ENCODE data around the gene CSH1.

CSH1 gene

DNA sequence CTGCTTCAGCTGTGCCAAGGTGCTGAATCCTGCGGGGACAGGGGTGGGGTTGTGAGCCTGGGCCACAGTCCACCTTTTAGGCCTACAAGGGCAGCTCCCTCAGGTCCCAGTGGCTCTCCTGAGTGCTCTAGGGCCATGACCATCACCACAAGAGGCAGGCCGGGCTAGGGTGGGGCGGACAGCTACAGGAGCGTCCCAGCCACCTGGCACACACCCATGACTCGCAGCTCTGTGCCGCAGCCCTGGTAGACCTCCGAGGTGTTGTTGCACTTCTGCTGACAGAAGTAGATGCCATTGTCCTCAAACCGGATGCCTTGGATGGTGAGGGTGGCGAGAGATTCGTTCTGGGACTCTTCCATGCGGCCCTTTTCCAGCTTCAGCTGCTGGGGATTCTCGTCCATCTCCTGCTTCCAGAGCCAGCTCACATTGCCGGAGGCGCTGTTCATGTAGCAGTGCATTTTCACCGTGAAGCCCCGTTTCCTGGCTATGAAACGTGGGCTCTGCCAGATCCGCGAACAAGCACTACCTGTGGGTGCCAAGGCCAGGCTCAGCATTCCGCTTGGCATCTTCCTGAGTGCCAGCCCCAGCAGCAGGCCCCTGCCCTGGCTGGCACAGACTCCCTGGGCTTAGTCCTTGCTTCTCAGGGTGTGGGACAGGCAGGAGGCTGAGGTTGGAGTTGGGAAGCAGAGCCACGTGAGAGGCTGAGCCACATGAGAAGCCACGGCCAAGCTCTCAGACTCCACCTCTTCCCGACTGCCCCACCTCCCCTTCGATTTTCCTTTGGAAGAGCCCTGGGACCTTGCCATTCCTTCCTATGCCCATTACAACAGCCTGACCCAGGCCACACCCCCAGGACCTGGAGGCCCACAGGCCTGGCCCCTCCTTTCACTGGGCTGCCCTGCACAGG is 33.7 kb upstream of the CSH1 start:
- H3K4me1 ChIP-seq (ENCODE audit: control insufficient read depth, insufficient read depth, low read length) = no peaks in the 10 kb centered on the region
- no peaks in the 10 kb centered on the region for H3K9me3 ChIP-seq (ENCODE audit: control insufficient read depth, insufficient read depth, low read depth, low read length)
- ChIA-PET POLR2A (no interaction called here), CTCF (interaction anchor here (0.5 to 3.0 kb wide), 5 partner anchors 11 to 203 kb away, joined by 3 to 17 read pairs (median 4); partner anchors contain the start of gene GH1)
- H3K36me3 ChIP-seq (ENCODE audit: control insufficient read depth in 2 of 2, insufficient read depth in 1 of 2, low read length in 2 of 2) = no peaks in the 10 kb centered on the region
- no peak for TF ChIP-seq ZEB2 (tag by site-specific recombination; IDR thresholded peaks at IDR 0.05)
- TF ChIP-seq YY1 (tag by site-specific recombination; IDR thresholded peaks at IDR 0.05) = no peak
- peak; percentile 63 for TF ChIP-seq ZNF341 (tag by site-specific recombination; IDR thresholded peaks at IDR 0.05; ENCODE audit: low read depth)
- TF ChIP-seq, protein P1, sequence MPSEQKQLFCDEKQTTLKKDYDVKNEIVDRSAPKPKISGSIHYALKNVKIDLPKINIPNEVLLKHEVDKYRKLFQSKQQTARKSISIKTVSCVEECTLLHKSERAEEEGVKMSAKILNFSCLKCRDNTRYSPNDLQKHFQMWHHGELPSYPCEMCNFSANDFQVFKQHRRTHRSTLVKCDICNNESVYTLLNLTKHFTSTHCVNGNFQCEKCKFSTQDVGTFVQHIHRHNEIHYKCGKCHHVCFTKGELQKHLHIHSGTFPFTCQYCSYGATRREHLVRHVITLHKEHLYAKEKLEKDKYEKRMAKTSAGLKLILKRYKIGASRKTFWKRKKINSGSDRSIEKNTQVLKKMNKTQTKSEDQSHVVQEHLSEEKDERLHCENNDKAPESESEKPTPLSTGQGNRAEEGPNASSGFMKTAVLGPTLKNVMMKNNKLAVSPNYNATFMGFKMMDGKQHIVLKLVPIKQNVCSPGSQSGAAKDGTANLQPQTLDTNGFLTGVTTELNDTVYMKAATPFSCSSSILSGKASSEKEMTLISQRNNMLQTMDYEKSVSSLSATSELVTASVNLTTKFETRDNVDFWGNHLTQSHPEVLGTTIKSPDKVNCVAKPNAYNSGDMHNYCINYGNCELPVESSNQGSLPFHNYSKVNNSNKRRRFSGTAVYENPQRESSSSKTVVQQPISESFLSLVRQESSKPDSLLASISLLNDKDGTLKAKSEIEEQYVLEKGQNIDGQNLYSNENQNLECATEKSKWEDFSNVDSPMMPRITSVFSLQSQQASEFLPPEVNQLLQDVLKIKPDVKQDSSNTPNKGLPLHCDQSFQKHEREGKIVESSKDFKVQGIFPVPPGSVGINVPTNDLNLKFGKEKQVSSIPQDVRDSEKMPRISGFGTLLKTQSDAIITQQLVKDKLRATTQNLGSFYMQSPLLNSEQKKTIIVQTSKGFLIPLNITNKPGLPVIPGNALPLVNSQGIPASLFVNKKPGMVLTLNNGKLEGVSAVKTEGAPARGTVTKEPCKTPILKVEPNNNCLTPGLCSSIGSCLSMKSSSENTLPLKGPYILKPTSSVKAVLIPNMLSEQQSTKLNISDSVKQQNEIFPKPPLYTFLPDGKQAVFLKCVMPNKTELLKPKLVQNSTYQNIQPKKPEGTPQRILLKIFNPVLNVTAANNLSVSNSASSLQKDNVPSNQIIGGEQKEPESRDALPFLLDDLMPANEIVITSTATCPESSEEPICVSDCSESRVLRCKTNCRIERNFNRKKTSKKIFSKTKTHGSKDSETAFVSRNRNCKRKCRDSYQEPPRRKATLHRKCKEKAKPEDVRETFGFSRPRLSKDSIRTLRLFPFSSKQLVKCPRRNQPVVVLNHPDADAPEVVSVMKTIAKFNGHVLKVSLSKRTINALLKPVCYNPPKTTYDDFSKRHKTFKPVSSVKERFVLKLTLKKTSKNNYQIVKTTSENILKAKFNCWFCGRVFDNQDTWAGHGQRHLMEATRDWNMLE (tag by site-specific recombination; conservative IDR thresholded peaks at IDR 0.05; ENCODE audit: low read depth) = no peak
- no peak for TF ChIP-seq ZNF624 (tag by site-specific recombination; IDR thresholded peaks at IDR 0.05)
- no peak overlapping the region for H3K4me3 ChIP-seq (ENCODE audit: low read depth, low read length)
- H3K27ac ChIP-seq (ENCODE audit: extremely low read depth, low read depth, low read length) = no peak overlapping the region

DNA sequence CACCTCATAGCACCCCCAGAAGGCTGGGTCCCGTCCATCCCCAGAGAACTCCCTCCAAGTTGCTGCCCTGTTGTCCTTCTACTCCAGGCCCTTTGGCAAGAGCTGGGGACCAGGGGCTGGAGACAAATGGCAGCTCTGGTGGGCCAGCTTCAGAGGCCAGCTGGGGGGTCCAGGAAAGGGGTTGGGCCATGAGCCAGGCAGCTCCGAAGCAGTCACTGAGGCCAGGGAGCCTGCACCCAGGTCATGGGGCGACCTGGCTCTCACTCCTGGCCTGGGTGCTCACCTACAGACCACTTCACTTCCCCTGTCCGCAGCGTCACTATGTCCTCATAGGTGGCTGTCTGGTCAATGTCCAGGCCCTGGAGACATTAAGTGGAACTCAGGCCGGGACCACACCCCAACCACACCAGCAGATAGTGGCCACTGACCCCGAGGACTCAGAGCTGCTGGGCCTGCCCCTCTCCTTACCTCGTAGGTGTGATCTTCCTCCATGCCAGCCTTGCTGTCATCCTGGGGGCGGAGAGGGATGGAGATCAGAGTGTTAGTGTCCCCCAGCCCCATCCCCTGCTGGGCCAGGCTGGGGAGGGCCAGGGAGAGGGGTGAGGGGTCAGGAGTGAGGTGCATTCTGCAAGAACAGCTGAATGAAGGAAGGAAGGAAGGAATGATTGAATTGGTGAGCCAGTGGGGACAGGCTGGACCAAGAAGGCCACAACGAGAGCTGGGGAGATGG is 32.8 kb upstream of the CSH1 start:
- Histone ChIP-seq H3K4me3 (ENCODE audit: low read depth, low read length) (no peak overlapping the region), H3K27ac (ENCODE audit: extremely low read depth, low read depth, low read length) (no peak overlapping the region), H3K9me3 (ENCODE audit: control insufficient read depth, insufficient read depth, low read depth, low read length) (no peaks in the 10 kb centered on the region), H3K4me1 (ENCODE audit: control insufficient read depth, insufficient read depth, low read length) (no peaks in the 10 kb centered on the region), H3K36me3 (ENCODE audit: control insufficient read depth in 2 of 2, insufficient read depth in 1 of 2, low read length in 2 of 2) (no peaks in the 10 kb centered on the region)
- TF ChIP-seq ZNF585B (tag by site-specific recombination; IDR thresholded peaks at IDR 0.05) = no peak
- TF ChIP-seq ZXDB (tag by site-specific recombination; IDR thresholded peaks at IDR 0.05) = no peak
- TF ChIP-seq ZNF558 (tag by site-specific recombination; IDR thresholded peaks at IDR 0.05) = no peak
- no peak for TF ChIP-seq ZEB2 (tag by site-specific recombination; IDR thresholded peaks at IDR 0.05)
- TF ChIP-seq ZNF707 (tag by site-specific recombination; IDR thresholded peaks at IDR 0.05) = no peak
- no peak for TF ChIP-seq ZNF341 (tag by site-specific recombination; IDR thresholded peaks at IDR 0.05; ENCODE audit: low read depth)
- TF ChIP-seq ZBTB48 (tag by site-specific recombination; IDR thresholded peaks at IDR 0.05) = no peak
- TF ChIP-seq ZNF529 (tag by site-specific recombination; IDR thresholded peaks at IDR 0.05; ENCODE audit: insufficient replicate concordance) = no peak
- TF ChIP-seq ZNF391 (tag by site-specific recombination; IDR thresholded peaks at IDR 0.05; ENCODE audit: borderline replicate concordance, low read depth) = no peak
- POLR2A ChIA-PET = no interaction called here
- CTCF ChIA-PET = interaction anchor here (1.2 to 3.0 kb wide), 4 partner anchors 9 to 96 kb away, joined by 3 to 17 read pairs (median 8); partner anchors contain the start of gene GH1

DNA sequence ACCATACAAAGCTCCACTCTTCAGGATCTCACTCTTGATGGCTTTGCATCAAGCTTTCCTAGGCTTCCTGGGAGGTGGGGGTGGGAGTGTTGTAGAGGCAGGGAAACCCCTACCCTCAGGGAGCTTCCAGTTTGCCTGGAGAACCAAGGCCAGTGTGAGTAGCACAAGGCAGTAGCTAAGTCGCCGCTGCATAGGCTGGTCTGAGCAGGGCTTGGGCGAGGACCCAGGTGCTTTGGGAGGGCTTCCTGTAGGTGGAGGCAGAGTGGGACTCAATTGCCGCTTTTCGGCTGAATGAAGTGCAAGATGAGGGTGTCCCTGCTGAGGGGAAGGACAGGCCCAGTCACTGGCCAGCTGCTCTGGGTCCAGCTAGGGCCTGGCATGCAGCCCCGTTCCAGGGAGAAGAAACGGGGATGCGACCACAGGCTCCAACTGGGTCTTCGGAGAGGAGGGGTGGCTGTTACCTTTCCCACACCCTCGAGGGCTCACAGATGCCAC is 31.8 kb upstream of the CSH1 start:
- no peak overlapping the region for H3K4me3 ChIP-seq (ENCODE audit: low read depth, low read length)
- no peaks in the 10 kb centered on the region for H3K4me1 ChIP-seq (ENCODE audit: control insufficient read depth, insufficient read depth, low read length)
- TF ChIP-seq ZNF561 (tag by site-specific recombination; IDR thresholded peaks at IDR 0.05; ENCODE audit: borderline replicate concordance) = no peak
- no peak for TF ChIP-seq ZSCAN23 (tag by site-specific recombination; IDR thresholded peaks at IDR 0.05)
- TF ChIP-seq ZNF785 (tag by site-specific recombination; IDR thresholded peaks at IDR 0.05) = no peak
- TF ChIP-seq ZNF76 (tag by site-specific recombination; IDR thresholded peaks at IDR 0.05; ENCODE audit: borderline replicate concordance, low read depth) = no peak
- no peak for TF ChIP-seq KLF7 (tag by site-specific recombination; IDR thresholded peaks at IDR 0.05; ENCODE audit: borderline replicate concordance)
- no peak for TF ChIP-seq SCRT1 (tag by site-specific recombination; IDR thresholded peaks at IDR 0.05; ENCODE audit: borderline replicate concordance)
- TF ChIP-seq SALL2 (tag by site-specific recombination; IDR thresholded peaks at IDR 0.05; ENCODE audit: borderline replicate concordance) = no peak
- TF ChIP-seq, protein P2, sequence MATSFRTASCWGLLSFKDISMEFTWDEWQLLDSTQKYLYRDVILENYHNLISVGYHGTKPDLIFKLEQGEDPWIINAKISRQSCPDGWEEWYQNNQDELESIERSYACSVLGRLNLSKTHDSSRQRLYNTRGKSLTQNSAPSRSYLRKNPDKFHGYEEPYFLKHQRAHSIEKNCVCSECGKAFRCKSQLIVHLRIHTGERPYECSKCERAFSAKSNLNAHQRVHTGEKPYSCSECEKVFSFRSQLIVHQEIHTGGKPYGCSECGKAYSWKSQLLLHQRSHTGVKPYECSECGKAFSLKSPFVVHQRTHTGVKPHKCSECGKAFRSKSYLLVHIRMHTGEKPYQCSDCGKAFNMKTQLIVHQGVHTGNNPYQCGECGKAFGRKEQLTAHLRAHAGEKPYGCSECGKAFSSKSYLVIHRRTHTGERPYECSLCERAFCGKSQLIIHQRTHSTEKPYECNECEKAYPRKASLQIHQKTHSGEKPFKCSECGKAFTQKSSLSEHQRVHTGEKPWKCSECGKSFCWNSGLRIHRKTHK (tag by site-specific recombination; IDR thresholded peaks at IDR 0.05) = no peak
- TF ChIP-seq ZNF423 (tag by site-specific recombination; IDR thresholded peaks at IDR 0.05) = no peak
- TF ChIP-seq ZNF404 (tag by site-specific recombination; IDR thresholded peaks at IDR 0.05) = no peak
- H3K36me3 ChIP-seq (ENCODE audit: control insufficient read depth in 2 of 2, insufficient read depth in 1 of 2, low read length in 2 of 2) = no peaks in the 10 kb centered on the region
- CTCF ChIA-PET = interaction anchor here (0.5 to 1.2 kb wide), 4 partner anchors 8 to 202 kb away, joined by 3 to 7 read pairs (median 4); no protein-coding TSS in a partner anchor
- H3K27ac ChIP-seq (ENCODE audit: extremely low read depth, low read depth, low read length) = no peak overlapping the region
- no peaks in the 10 kb centered on the region for H3K9me3 ChIP-seq (ENCODE audit: control insufficient read depth, insufficient read depth, low read depth, low read length)
- POLR2A ChIA-PET = no interaction called here

All from HEK293 (cell line).